ENCODE measurements around the gene SERPING1. TPM values are rescaled to one million over a fixed set of nuclear protein-coding genes. Genes with fewer than 3 reads are reported as not detected.

SERPING1 gene
- total RNA-seq, 1 experiment from 2014 or later: 1.3 TPM

GRCh38 chr11:57630171-57630570, 32.7 kb downstream of the SERPING1 start:
- Histone ChIP-seq H3K4me1 (ENCODE audit: control insufficient read depth, insufficient read depth, low read length) (no peaks in the 10 kb centered on the region), H3K4me3 (ENCODE audit: low read depth in 2 of 2, low read length in 2 of 2) (no peak overlapping the region), H3K27ac (ENCODE audit: low read length) (no peak overlapping the region), H3K36me3 (ENCODE audit: control insufficient read depth, insufficient read depth, low read length) (no peaks in the 10 kb centered on the region), H3K27me3 (ENCODE audit: control insufficient read depth, insufficient read depth, low read length) (peaks cover 3% of the 10 kb centered on the region; the same call in 1 of the 2 replicates), H3K9me3 (ENCODE audit: control insufficient read depth, insufficient read depth, low read depth, low read length) (no peaks in the 10 kb centered on the region)
- no peak for DNase-seq (ENCODE audit: low read depth, low spot score)
- CTCF ChIA-PET: no interaction called here
- POLR2A ChIA-PET: no interaction called here
- in situ Hi-C loops (cut with HindIII; ENCODE audit: low pct_unique_long_range_greater_than_20kb, low sequenced_read_pairs) (no loop called here), intact Hi-C loops (cut with micrococcal nuclease; ENCODE audit: unreplicated experiment) (no loop called here)
- no peak for ATAC-seq
- TF ChIP-seq CTCF (IDR thresholded peaks at IDR 0.05) (no peak), SIN3A (IDR thresholded peaks at IDR 0.05; ENCODE audit: borderline replicate concordance, insufficient read depth, low read depth, low read length) (no peak), REST (IDR thresholded peaks at IDR 0.05; ENCODE audit: insufficient read depth in 1 of 2, low read depth in 2 of 2, low read length in 1 of 2) (no peak), POLR2AphosphoS5 (IDR thresholded peaks at IDR 0.05; ENCODE audit: low read depth, low read length) (no peak), TCF7L2 (IDR thresholded peaks at IDR 0.05; ENCODE audit: low read depth, low read length) (no peak)
- no TSS peak for BruUV-seq (replicated peaks)

DNA sequence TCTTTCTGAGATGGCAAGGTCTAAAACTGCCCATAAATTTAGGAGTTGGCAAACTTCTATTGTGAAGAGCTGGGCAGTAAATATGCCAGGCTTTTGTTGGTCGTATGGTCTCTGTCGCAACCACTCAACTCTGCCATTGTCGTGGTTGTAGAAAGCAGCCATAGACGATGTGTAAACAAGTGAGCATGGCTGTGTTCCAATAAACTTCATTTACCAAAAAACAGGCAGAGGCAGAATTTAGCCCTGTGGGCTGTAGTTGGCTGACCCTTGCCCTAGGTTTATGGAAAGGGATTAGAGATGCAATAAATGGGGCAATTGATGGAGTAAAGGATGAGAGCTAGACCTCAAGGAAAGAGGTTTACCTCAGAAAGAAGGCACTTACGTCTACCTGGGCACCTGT, 34.6 kb downstream of the SERPING1 start:
- no peak for ATAC-seq
- Histone ChIP-seq H3K4me3 (ENCODE audit: low read depth in 2 of 2, low read length in 2 of 2) (no peak overlapping the region), H3K27me3 (ENCODE audit: control insufficient read depth, insufficient read depth, low read length) (peaks cover 3% of the 10 kb centered on the region; the same call in 1 of the 2 replicates), H3K36me3 (ENCODE audit: control insufficient read depth, insufficient read depth, low read length) (no peaks in the 10 kb centered on the region), H3K9me3 (ENCODE audit: control insufficient read depth, insufficient read depth, low read depth, low read length) (no peaks in the 10 kb centered on the region), H3K4me1 (ENCODE audit: control insufficient read depth, insufficient read depth, low read length) (no peaks in the 10 kb centered on the region), H3K27ac (ENCODE audit: low read length) (no peak overlapping the region)
- BruUV-seq (replicated peaks): no TSS peak
- DNase-seq (ENCODE audit: low read depth, low spot score): no peak
- no peak for TF ChIP-seq CTCF (IDR thresholded peaks at IDR 0.05)
- TF ChIP-seq SIN3A (IDR thresholded peaks at IDR 0.05; ENCODE audit: borderline replicate concordance, insufficient read depth, low read depth, low read length): no peak
- no peak for TF ChIP-seq POLR2AphosphoS5 (IDR thresholded peaks at IDR 0.05; ENCODE audit: low read depth, low read length)
- TF ChIP-seq REST (IDR thresholded peaks at IDR 0.05; ENCODE audit: insufficient read depth in 1 of 2, low read depth in 2 of 2, low read length in 1 of 2): no peak
- intact Hi-C loops (cut with micrococcal nuclease; ENCODE audit: unreplicated experiment) (no loop called here), in situ Hi-C loops (cut with HindIII; ENCODE audit: low pct_unique_long_range_greater_than_20kb, low sequenced_read_pairs) (no loop called here)
- CTCF ChIA-PET: interaction anchor here (1.0 kb wide), 1 partner anchor 12 kb away, joined by 4 read pairs; no protein-coding TSS in a partner anchor
- POLR2A ChIA-PET: no interaction called here
